NT2/D1 (cell line): ENCODE results near the gene CDH12.

Experiments
- YY1 ChIP-seq: IDR thresholded peaks from 2 replicates; pipeline ENCODE4 v1.6.1; 2011; ENCODE audit not compliant: insufficient read length, insufficient read depth
- ZNF274 ChIP-seq: IDR thresholded peaks from 2 replicates; pipeline ENCODE4 v1.6.1; 2011; ENCODE audit warnings: mild to moderate bottlenecking, low read depth, low read length

GRCh38 chr5:22706901-22707300 is 146.2 kb downstream of the CDH12 start:
- TF ChIP-seq YY1 (no peak), ZNF274 (no peak)
